Activated T-cell treated with anti-CD3 and anti-CD28 coated beads, Interleukin-2, amount 50 U/mL, for 48 hours (primary cell): Measurements from ENCODE around the gene AMFR.
"Not testable (repeated sequence)": the region's sequence is repeated elsewhere in the genome, so short reads cannot be mapped to it uniquely, and the experiment has no call there.

Source experiments
- DNase-seq, 2 experiments: peaks; one replicate each; pipeline ENCODE4 v3.0.0-alpha.2; 2020

The AMFR gene

DNA sequence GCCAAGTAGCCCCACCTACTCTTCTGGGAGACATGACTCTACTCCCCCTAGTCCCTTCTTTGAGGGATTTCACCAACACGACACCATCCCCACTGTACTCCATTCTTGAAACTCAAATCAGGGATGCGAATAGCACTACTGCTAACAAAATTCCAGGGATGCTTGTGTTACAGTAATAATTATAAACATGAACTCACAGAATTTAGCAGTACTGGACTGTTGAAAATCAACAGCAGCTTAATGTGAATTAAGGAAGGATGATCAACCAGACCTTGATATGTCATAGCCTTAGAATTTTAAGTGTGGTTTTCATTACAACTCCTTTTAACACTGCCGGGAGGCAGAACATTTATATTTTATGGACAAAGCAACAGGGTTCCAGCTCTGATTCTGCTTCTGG lies 37.9 kb downstream of the AMFR start:
- no peak for DNase-seq

DNA sequence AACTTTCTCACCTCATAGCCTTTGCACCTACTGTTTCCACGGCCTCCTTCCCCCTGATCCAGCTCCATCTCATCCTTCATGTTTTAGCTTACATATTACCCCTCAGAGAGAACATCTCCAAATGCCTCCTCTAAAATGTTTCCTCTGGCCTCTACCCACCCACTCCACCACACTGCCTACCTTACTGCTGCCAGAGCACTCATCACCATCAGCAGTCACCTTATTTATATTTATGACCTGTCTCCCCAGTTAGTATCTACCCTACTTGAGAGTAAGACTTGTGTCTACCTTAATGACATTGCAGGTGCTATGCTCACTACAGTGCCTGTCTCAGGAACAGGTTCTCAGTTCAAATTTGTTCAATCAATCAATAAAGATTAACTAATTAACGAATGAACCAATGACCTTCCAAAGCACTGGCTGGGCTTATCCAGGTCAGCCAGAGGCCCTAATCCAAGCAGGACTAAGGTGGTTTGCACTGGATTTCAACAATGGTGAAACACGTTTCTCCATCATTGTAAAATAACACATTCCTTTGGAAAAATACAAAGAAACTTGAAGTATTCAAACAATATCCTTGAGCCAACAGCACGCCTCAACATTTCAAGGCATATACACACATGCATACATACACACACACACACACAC lies 41.1 kb downstream of the AMFR start:
- no peak for DNase-seq

DNA sequence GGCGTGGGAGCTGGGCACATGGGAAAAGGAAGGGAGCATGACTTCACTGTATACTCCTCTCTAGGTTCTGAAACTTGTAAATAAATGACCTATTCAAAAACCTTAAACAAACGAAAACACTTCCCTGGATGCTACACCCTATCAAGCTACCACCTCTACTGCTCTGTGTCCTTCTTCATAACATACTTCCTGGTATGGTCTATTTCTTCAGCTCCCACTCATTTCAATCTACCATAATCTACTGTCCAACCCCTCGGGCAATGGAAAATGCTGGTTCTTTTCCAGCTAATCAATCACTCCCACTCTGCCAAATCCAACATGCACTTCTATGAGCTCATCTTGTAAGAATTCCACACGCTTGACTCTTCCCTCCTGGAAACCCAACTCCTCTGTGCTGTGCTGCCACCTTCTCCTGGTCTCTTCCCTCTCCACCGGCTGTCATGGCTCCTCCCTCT lies 42.4 kb downstream of the AMFR start:
- DNase-seq: no peak

DNA sequence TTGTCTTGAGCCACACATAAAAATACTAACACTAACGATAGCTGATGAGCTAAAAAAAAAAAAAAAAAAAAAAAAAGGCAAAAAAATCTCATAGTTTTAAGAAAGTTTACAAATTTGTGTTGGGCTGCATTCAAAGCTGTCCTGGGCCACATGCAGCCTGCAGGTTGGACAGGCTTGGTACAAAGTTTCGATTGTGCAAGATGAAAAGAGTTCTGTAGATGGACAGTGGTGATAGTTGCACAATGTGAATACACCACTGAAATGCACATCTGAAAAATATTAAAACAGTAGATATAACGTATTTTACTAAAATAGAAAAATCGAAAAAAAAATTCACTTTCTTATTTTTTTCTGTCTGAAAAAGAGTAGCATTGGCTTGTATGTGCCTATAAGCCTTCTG lies 42.9 kb downstream of the AMFR start:
- DNase-seq: no peak

DNA sequence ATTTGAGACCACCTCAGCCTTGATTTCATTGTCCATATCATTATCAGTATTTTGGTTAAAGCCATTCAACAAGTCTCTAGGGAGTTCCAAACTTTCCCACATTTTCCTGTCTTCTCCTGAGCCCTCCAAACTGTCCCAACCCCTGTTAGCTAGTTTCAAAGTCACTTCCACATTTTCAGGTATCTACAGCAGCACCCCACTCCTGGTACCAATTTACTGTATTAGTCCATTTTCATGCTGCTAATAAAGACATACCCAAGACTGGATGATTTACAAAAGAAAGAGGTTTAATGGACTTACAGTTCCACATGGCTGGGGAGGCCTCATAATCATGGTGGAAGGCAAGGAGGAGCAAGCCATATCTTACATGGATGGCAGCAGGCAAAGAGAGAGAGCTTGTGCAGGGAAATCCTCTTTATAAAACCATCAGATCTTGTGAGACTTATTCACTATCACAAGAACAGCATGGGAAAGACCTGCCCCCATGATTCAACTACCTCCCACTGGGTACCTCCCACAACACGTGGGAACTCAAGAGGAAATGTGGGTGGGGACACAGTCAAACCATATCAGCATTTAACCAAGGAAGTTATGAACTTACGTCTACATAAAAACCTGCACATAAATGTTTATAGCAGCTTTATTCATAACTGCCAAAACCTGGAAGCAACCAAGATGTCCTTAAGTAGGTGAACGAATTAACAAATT lies 44.4 kb downstream of the AMFR start:
- DNase-seq: not testable (repeated sequence)

DNA sequence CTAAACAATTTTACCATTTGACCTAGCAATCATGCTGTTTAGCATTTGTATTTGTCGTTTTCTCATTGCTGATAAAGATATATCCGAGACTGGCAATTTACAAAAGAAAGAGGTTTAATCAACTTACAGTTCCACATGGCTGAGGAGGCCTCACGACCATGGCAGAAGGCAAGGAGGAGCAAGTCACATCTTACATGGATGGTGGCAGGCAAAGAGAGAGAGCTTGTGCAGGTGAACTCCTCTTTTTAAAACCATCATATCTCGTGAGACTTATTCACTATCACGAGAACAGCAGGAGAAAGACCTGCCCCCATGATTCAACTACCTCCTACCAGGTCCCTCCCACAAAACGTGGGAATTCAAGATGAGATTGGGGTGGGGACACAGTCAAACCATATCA lies 46.3 kb downstream of the AMFR start:
- DNase-seq: not testable (repeated sequence)

DNA sequence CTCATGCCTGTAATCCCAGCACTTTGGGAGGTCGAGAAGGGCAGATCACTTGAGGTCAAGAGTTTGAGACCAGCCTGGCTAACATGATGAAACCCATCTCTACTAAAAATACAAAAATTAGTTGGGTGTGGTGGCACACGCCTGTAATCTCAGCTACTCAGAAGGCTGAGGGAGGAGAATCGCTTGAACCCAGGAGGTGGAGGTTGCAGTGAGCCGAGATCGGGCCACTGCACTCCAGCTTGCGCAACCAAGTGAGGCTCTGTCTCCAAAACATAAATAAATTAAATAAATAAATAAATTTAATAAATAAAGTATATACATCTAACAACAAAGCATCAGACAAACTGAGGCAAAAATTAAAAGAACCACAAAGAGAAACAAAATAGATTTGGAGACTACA lies 49.6 kb downstream of the AMFR start:
- DNase-seq: not testable (repeated sequence)

DNA sequence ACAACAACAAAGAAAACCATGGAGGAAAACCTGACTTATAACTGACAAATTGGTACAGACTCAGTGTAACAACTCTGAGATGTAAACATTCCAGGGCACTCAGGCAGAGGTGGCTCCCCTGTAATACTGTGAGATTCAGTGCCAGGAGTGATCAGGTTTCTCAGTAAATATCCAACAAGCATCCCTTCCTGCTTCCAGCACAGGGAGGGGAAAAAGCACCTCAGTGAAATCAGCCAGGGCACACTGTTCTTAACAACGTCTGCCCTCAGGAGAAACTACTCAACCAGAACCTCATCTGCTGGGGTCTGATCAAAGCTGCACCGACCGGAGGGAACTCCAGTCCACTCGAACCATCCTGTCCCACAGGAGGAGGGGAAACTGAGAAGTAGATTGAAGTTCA lies 52.3 kb downstream of the AMFR start:
- DNase-seq: no peak

DNA sequence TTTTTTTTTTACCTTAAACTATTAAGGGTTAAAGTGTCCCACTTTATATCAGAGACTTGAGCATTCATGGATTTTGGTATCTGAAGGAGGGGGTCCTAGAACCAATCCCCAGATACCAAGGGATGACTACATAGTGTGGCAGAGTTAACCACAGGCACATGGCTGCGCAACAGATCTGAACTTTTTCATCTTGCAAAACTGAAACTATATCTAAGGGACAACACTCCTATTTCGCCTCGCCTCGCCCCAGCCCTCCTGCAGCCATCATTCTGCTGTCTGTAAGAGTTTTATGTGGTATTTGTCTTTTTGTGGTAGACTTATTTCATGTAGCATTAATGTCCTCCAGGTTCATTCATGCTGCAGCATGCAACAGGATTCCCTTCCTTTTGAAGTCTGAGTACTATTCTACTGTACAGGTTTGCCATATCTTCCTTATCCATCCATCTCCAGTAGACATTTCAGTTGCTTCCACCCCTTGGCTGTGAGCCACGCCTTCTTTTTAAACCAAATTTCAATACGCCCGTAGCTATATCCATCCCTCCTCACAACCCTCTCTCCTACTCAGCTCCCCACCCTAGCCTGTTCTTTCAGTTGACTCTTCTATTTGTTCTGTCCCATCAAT lies 53.2 kb downstream of the AMFR start:
- no peak for DNase-seq

DNA sequence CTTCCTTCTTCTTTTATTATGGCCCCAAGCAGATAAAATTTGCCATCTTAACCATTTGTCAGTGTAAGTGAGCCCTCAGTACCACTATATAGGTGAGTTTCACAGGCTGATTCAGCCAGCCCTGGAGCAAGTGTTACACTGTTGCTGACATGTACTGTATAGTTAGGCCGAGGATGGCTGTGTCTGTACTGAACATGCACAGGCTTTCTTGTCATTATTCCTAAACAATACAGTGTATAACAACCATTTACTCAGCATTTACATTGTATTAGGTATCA lies 53.7 kb downstream of the AMFR start:
- DNase-seq: no peak

DNA sequence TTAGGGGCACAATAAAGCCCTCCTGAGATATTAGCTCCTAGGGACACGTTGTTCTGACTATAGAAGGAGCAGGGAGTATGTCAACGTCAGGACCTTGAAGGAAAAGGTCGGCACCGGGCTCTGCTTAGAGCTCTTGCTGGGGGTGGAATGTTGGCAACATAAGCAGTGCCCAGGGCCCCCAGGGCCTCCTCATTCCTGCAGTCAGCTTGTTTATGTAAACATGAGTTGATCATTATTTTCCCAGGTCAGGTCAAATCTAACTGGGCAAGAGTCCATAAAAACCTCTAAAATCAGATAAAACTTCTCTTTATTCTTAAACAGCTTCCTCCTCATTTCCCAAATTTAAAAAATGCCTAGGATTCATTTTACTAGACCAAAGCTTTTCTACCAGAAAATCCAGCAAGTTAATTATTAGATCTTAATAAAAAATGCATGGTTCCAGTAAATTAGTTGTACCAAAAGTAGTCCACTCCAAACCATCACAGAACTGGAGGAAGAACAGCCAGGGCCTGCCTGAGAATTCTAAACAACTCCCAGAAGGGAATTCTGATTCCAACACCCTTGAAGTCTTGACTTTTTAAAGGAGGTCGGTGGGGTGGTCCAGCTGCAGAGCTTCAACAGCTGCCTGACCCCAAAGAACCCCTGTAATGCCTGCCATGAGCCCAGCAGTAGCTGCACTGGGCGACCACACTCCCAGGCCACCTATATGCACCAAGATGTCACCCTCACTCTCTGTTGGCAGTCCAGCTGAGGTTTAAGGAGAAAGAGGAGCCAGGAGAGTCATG lies 54.3 kb downstream of the AMFR start:
- DNase-seq: no peak

DNA sequence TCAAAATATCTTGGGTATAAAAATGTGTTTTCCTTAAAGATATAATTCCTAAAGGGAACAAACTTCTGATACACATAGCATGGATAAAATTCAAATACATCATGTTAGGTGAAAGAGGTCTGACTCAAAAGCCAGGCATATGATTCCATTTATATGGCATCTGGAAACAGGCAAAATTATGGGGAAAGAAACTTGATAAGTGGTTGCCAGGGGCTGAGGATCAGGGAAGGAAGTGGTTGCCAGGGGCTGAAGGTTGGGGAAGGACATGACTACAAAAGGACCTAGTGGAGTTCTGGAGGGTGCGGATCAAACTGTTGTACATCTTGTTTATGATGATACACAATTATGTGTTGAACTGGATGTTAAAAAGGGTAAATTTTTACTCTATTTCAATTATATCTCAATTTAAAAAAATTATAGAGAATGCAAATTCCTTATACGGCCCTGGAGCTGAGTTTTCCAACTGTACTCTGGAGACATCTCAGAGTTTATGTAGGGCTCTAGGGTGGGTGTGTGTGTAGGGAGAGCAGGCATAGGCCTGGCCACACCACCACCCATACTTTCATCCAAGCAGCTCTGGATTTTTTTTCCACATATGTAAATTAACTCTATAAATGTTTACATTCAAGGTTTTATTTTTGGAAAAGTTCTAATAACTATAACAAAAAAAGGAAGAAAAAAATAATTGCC lies 55.0 kb downstream of the AMFR start:
- DNase-seq: no peak

DNA sequence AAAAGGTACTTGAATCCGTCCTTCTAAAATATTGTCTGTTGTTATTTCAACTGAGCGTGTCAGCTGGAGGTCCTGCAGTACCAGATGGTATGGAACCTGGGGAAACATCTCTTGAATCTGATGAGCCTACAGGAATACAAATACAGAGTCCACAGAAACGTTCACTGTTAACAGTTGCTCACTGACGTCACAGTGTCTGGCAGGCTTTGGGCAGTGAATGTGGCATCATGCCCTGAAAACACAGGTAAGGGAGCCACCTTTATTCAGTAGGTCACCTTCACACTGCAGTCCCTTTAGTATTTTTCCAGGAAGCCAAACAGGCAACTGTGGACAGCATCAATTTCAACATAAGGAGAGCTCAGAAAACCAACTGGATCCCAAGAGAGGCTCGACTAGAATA lies 56.1 kb downstream of the AMFR start:
- DNase-seq: no peak

DNA sequence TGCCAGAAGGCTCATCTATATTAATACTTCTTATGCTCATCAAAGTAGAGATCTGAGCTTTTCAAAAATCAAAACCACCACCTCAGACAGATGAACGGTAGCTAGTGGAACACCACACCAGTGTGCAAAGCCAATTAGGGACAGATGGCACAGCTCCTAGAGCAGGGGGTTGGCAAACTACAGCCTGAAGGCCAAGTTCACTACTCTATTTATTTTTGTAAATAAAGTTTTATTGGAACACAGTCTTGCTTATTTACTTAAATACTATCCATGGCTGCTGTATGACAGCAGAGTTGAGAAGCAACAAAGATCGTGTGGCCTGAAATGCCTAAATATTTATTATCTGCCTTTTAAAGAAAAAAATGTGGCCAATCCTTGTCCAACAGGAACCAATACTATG lies 56.8 kb downstream of the AMFR start:
- DNase-seq: no peak

DNA sequence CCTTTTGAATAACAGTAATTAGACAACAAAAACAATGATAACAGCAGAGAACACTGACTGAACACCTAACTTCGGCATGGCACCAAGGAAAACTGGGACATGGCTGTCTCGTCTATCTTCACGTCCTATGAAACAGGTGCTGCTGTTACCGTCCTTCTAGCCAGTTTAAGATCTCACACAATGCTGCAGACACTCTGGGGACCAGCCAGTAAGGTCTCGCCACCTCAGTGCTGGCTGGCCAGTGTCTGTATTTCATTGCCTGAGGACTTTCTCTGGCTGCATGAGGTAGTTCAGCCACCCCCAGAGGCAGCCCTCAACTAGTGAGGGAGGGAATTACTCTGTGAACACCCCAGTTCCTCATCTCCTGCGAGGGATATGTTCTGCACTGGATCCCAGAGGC lies 57.6 kb downstream of the AMFR start:
- peak in 1 of 2 experiments; percentile 9 for DNase-seq

DNA sequence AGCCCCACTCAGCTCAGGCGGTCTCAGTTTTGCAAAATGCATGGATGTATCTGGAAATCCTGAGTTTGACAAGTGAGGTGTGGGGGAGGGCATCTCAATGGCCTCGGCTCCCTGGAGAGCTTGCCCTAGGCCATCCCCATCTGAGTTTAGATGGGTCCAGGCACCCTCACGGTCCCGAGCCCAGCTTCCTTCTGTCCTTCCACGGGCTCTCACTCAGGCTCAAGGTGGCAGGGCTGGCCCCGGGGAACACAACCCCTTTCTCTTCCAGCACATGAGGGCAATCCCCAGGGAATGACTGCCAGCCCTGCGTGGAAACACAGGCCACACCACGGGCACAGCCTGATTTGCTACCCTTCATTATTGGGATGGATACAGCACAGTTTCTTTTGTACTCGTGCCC lies 58.4 kb downstream of the AMFR start:
- DNase-seq: peak in 1 of 2 experiments; percentile 9

DNA sequence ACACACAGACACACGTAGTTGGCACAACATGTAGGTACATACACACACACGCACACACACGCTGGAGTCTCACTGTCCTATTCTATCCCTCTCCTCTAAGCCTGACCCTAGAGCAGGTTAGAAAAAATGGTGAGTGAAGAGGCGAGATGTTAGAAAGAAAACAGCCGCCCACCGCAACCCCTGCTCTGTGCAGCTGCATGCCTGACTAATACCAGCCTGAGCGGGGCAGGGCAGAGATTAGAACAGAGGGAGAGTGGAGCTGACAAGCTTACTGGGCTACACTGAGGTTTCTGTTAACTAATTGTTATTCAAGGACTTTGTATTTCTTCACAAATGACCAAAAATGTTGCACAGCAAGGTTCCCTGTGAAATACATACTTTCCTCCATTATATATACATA lies 59.8 kb downstream of the AMFR start:
- DNase-seq: peak in 1 of 2 experiments; percentile 10

DNA sequence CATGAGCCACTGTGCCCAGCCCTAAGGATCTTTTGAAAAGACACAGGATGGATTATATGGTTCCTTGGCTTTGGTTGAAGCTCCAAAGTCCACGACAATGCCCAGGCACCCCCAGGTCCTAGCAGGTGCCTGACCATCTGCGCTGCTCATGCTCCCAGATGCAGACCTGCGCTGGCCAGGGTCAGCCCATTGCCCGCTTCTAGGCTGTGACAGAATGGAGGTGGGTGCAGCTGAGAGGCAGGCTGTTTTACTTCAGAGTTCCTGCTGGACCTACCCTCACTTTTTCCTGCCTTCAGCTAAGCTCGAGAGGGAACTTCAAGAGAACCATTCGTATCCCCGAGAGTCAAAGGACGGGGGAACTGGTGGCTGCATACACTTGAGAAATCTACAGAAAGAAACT lies 60.5 kb downstream of the AMFR start:
- DNase-seq: no peak

DNA sequence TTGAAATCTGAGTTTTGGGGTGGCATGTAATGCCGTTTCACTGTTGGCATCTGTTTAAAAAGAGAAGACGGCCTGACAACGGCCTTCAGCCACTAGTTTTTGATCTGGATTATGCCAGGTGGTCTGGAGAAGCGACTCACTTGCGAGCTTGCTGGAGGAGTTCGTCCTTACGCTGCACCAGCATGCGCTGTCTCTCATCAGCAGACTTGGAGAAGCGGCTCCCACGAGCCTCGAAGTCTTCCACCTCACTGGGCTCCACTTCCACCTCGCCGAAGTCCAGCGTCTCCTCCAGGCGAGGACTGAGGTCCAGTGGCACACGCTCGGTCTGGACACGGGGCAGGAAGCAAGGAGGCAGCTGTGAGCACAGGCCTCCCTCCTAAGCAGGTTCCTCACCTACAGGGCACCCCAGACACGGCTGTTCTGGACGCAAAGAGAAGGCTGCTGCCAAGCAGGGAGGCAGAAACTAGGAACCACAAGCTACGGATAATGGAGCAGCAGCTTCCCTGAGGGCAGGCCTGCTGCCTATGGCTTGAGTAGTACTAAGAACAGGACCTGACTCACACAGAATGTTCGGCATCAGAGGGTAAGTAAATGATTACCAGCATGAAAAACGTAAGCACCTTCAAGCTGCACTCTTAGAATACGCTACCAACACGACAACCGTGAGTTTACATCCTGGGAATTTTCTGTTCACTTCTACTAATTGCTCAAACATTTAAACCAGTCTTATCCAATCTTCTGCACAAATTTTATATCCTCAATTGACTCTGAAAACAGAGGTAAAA lies 61.4 kb downstream of the AMFR start:
- peak in 1 of 2 experiments; percentile 1 for DNase-seq

DNA sequence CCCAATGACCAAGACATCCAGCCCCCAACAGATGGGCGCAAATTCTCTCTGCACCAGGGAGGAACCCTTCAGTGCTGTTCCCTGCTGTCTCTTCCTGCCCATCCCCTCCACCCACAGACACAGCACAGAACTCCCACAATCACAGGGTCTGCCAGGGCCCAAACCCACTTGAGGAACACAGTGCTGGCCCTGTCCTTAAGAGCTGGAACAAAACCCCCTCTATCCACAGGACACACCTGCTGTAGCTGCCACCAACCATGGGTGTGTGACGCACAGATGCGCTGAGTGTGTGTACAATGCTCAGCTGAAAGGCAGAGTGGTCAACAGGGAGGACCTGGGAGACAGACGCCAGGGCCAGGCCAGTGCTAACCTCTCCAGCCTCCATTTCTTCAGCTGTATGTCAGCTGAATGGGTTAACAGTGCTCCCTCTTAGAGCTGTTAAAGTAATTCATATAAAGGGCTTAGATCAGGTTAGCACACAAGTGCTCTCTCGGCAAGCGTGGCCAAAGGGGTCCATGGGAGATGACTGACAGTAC lies 62.1 kb downstream of the AMFR start:
- DNase-seq: peak; percentile 4 to 7

DNA sequence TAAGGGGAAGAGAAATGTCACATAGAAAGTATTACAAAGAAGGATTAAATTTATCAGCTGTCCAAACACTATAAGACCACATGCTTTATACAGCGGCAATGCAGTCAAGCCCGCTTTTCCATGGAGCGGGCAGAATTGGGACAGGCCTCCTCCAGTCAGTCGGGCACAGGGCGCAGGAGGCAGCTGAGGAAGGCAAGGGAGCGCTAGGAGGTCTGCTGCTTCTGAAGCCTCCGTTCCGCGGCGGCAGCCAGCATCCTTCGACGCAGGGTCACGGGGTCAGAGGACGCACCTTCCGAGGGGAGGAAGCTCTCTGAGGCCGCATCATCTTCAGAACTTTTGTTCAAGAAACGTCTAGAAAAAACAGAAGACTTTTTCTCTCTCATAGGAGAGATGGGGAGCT lies 62.6 kb downstream of the AMFR start:
- peak; percentile 1 to 5 for DNase-seq

DNA sequence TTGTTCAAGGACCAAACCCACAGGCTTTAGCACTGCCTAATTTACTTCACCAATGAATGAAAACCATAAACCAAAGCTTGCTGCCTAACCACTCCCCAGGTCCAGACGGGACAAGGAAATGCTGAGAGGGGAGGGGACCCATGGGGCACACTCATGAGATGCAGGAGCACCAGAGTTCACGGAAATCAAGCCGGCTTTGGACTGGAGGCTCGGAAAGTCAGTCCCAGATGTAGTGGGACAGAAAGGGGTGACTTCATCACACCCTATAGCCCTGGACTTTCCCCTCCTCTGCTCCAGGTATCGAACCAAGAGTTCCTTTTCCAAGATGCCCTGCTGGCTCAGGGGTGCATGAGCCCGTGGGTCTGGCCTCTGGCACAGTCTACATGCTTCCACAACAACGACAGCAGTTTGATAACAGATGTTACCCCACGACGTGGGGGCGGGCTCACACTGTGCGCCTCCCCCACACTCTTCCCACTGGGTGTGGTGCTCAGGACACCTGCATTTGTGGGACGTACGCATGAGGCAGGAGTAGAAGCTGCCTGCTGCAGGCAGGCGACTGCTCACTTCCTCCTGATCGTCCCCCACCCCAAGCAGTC lies 63.2 kb downstream of the AMFR start:
- DNase-seq: peak; percentile 11 to 14
